GM21360 (cell line): ENCODE measurements around the gene SPEN.

Experiments used
- ATAC-seq: cut with Tn5 transposase; IDR thresholded peaks from one replicate; pipeline ENCODE4 v1.9.1; 2021; ENCODE audit warnings: mild to moderate bottlenecking, moderate library complexity; ENCODE audit not compliant: unreplicated experiment

SPEN gene

GRCh38 chr1:15945832-15946448 is 98.4 kb downstream of the SPEN start:
- no peak for ATAC-seq

GRCh38 chr1:15946571-15947381 is 99.3 kb downstream of the SPEN start:
- ATAC-seq, result no peak

GRCh38 chr1:15947382-15948090 is 100.0 kb downstream of the SPEN start:
- ATAC-seq, result no peak

- no peak for ATAC-seq
Measured at GRCh38 chr1:15948091-15948591, 100.6 kb downstream of the SPEN start.

GRCh38 chr1:15948595-15949452 is 101.3 kb downstream of the SPEN start:
- no peak for ATAC-seq

GRCh38 chr1:15949453-15950245 is 102.1 kb downstream of the SPEN start:
- ATAC-seq, result no peak

GRCh38 chr1:15950302-15950701 is 102.8 kb downstream of the SPEN start:
- ATAC-seq, result no peak

GRCh38 chr1:15950763-15951295 is 103.3 kb downstream of the SPEN start:
- ATAC-seq, result no peak

GRCh38 chr1:15951341-15952153 is 104.0 kb downstream of the SPEN start:
- ATAC-seq, result no peak

GRCh38 chr1:15952317-15953258 is 105.1 kb downstream of the SPEN start:
- ATAC-seq, result no peak

GRCh38 chr1:15953294-15953771 is 105.8 kb downstream of the SPEN start:
- ATAC-seq, result no peak

GRCh38 chr1:15953791-15954241 is 106.3 kb downstream of the SPEN start:
- ATAC-seq, result no peak

- ATAC-seq, result no peak
Measured at GRCh38 chr1:15954316-15954715, 106.8 kb downstream of the SPEN start.

- ATAC-seq, result no peak
Measured at GRCh38 chr1:15955552-15955951, 108.0 kb downstream of the SPEN start.

GRCh38 chr1:15956150-15956549 is 108.6 kb downstream of the SPEN start:
- no peak for ATAC-seq

GRCh38 chr1:15957221-15958095 is 110.0 kb downstream of the SPEN start:
- ATAC-seq, result no peak

- no peak for ATAC-seq
Measured at GRCh38 chr1:15958111-15958510, 110.6 kb downstream of the SPEN start.
